ENCODE measurements around the gene JUND. TPM values are rescaled to one million over a fixed set of nuclear protein-coding genes. Genes with fewer than 3 reads are reported as not detected.

The JUND gene
- total and polyA plus RNA-seq, 2 of the 4 experiments (the other 2 are of a cell fraction), result 14.2 to 77.2 TPM

DNA sequence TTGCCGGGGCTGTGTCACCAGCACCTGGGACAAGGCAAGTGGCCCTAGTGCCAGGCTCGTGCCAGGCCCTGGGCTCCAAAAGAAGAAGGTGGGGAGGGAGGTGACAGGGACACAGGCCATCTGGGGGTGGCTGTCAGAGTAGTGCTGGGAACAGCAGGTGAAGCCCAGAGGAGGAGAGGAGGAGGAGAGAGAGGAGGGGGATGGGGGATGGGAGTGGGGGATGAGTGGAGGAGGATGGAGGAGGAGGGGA is 22.7 kb upstream of the JUND start:
- H3K4ac ChIP-seq (ENCODE audit: low read depth, low read length), result peak overlapping the region; percentile 97
- H2AFZ ChIP-seq (replicated peaks; ENCODE audit: low read length, poor library complexity), result peak overlapping the region; percentile 92
- peak overlapping the region; percentile 58 for H3K14ac ChIP-seq (replicated peaks; ENCODE audit: low read depth, low read length)
- no TSS peak for BruUV-seq (replicated peaks)
- H2AK5ac ChIP-seq (ENCODE audit: low read depth, low read length), result peak overlapping the region; percentile 99
- peaks cover 0 to 25% of the 10 kb centered on the region in 2 experiments; a peak in 2 of 4 replicates for H3K79me1 ChIP-seq (ENCODE audit: low read depth in 1 of 2, low read length in 2 of 2)
- peaks cover 22% of the 10 kb centered on the region for H3K4me1 ChIP-seq (ENCODE audit: control insufficient read depth, insufficient read depth, low read length)
- CTCF ChIA-PET, result interaction anchor here (1.3 to 2.4 kb wide), 2 partner anchors 25 kb away, joined by 4 to 15 read pairs; no protein-coding TSS in a partner anchor
- POLR2A ChIA-PET (ENCODE audit: unreplicated experiment), result interaction anchor here (0.8 to 1.9 kb wide), 3 partner anchors 12 to 24 kb away, joined by 4 to 11 read pairs (median 5); partner anchors contain the start of gene LSM4
- H3K27me3 ChIP-seq (ENCODE audit: control insufficient read depth, insufficient read depth, low read length), result no peaks in the 10 kb centered on the region
- H3K18ac ChIP-seq (ENCODE audit: low read depth, low read length), result peak overlapping the region; percentile 97
- peak overlapping the region; percentile 98 for H2BK5ac ChIP-seq (ENCODE audit: low read depth, low read length, poor library complexity, severe bottlenecking)
- H2BK20ac ChIP-seq (ENCODE audit: low read depth, low read length), result peak overlapping the region; percentile 73
- H2BK15ac ChIP-seq (ENCODE audit: low read depth, low read length), result peak overlapping the region; percentile 89; the same call in 2 of the 3 replicates
- H3K56ac ChIP-seq (ENCODE audit: extremely low read depth, insufficient read depth, low read length), result peak overlapping the region; percentile 98
- peak overlapping the region; percentile 97 for H3K27ac ChIP-seq (ENCODE audit: insufficient read depth, low read length)
- peak overlapping the region; percentile 93 for H2BK120ac ChIP-seq (ENCODE audit: low read depth, low read length)
- TF ChIP-seq RAD21 (IDR thresholded peaks at IDR 0.05; ENCODE audit: low read length) (no peak), ELK1 (IDR thresholded peaks at IDR 0.05; ENCODE audit: borderline replicate concordance, low read depth, low read length) (no peak), CEBPB (IDR thresholded peaks at IDR 0.05; ENCODE audit: low read depth, low read length) (no peak), BHLHE40 (IDR thresholded peaks at IDR 0.05; ENCODE audit: low read depth, low read length) (no peak), NFE2L2 (IDR thresholded peaks at IDR 0.05; ENCODE audit: low read depth, low read length) (no peak), MAFK (IDR thresholded peaks at IDR 0.05; ENCODE audit: low read depth, low read length) (no peak), RFX5 (IDR thresholded peaks at IDR 0.05; ENCODE audit: low read depth, low read length) (no peak), POLR2A (IDR thresholded peaks at IDR 0.05; ENCODE audit: low read depth, low read length) (no peak), SMC3 (IDR thresholded peaks at IDR 0.05; ENCODE audit: low read depth, low read length) (no peak), MAZ (IDR thresholded peaks at IDR 0.05; ENCODE audit: borderline replicate concordance, low read depth, low read length) (no peak), CTCF (conservative IDR thresholded peaks at IDR 0.05; ENCODE audit: low read depth, low read length) (no peak), CHD1 (IDR thresholded peaks at IDR 0.05; ENCODE audit: low read depth, low read length) (no peak), RCOR1 (IDR thresholded peaks at IDR 0.05; ENCODE audit: insufficient replicate concordance, low read length) (no peak), MXI1 (IDR thresholded peaks at IDR 0.05; ENCODE audit: borderline replicate concordance, low read depth, low read length) (no peak)
- ATAC-seq (ENCODE audit: low read depth), result no peak
- H3K9ac ChIP-seq (ENCODE audit: low read depth, low read length), result peak overlapping the region; percentile 90
- H4K91ac ChIP-seq (ENCODE audit: insufficient read depth, low read depth, low read length), result peak overlapping the region; percentile 100
- in situ Hi-C loops (cut with MboI; ENCODE audit: low sequenced_read_pairs), result no loop called here
- peak overlapping the region; percentile 93 for H3K4me2 ChIP-seq (ENCODE audit: low read depth, low read length)
- H4K20me1 ChIP-seq (ENCODE audit: insufficient read depth, low read length), result no peaks in the 10 kb centered on the region
- H4K5ac ChIP-seq (ENCODE audit: low read depth, low read length), result peak overlapping the region; percentile 94
- no peaks in the 10 kb centered on the region for H3K9me3 ChIP-seq (ENCODE audit: control insufficient read depth, insufficient read depth, low read length)
- no peak for DNase-seq
- no peak overlapping the region for H3K4me3 ChIP-seq (ENCODE audit: insufficient read depth, low read depth, low read length)
- peaks cover 16% of the 10 kb centered on the region; the same call in 1 of the 2 replicates for H3K9me1 ChIP-seq (ENCODE audit: insufficient read depth, low read length)
- 6% methylated on average over 2 of the region's 2 CpGs; no CpG with 5 or more reads in 1 of the 2 experiments for WGBS, 2 experiments (ENCODE audit: extremely low coverage in 2 of 2, insufficient read length in 1 of 2)
- peak overlapping the region; percentile 99 for H2AK9ac ChIP-seq (replicated peaks; ENCODE audit: low read depth, low read length, poor library complexity)
- H3K36me3 ChIP-seq (ENCODE audit: control insufficient read depth, insufficient read depth, low read length), result peaks cover 3% of the 10 kb centered on the region
- dilution Hi-C loops (cut with HindIII; ENCODE audit: low sequenced_read_pairs, unreplicated experiment), result no loop called here
- peak overlapping the region; percentile 83 to 97 for H4K8ac ChIP-seq (ENCODE audit: low read depth in 2 of 2, low read length in 2 of 2)
- intact Hi-C loops (cut with micrococcal nuclease), result no loop called here
- H3K23ac ChIP-seq (ENCODE audit: low read depth, low read length), result peak overlapping the region; percentile 83; the same call in 1 of the 2 replicates
